GM19438 (cell line): ENCODE results near the gene BCAM.
"Not testable (repeated sequence)": the region's sequence is repeated elsewhere in the genome, so short reads cannot be mapped to it uniquely, and the experiment has no call there.

ENCODE experiments used
- ATAC-seq: cut with Tn5 transposase; IDR thresholded peaks from one replicate; pipeline ENCODE4 v1.9.1; 2021; ENCODE audit warnings: low read depth; ENCODE audit not compliant: unreplicated experiment

Gene BCAM

GRCh38 chr19:44847144-44848035 lies 38.5 kb downstream of the BCAM start:
- no peak for ATAC-seq

GRCh38 chr19:44848036-44848811 lies 39.3 kb downstream of the BCAM start:
- ATAC-seq, result no peak

GRCh38 chr19:44848812-44849447 lies 40.0 kb downstream of the BCAM start:
- ATAC-seq, result no peak

GRCh38 chr19:44850641-44851109 lies 41.8 kb downstream of the BCAM start:
- ATAC-seq, result no peak

GRCh38 chr19:44851427-44851826 lies 42.5 kb downstream of the BCAM start:
- ATAC-seq, result no peak

- ATAC-seq, result no peak
These were observed 46.7 kb downstream of the BCAM start for GRCh38 chr19:44855606-44856005.

GRCh38 chr19:44856421-44857083 lies 47.6 kb downstream of the BCAM start:
- ATAC-seq, result no peak

- no peak for ATAC-seq
These were observed 48.9 kb downstream of the BCAM start for GRCh38 chr19:44857837-44858236.

- ATAC-seq, result not testable (repeated sequence)
These were observed 52.7 kb downstream of the BCAM start for GRCh38 chr19:44861576-44861975.

GRCh38 chr19:44863990-44864389 lies 55.1 kb downstream of the BCAM start:
- no peak for ATAC-seq

- no peak for ATAC-seq
These were observed 56.4 kb downstream of the BCAM start for GRCh38 chr19:44865196-44865767.

- no peak for ATAC-seq
These were observed 57.8 kb downstream of the BCAM start for GRCh38 chr19:44866664-44867063.

GRCh38 chr19:44867578-44867977 lies 58.7 kb downstream of the BCAM start:
- ATAC-seq, result no peak

- no peak for ATAC-seq
These were observed 61.0 kb downstream of the BCAM start for GRCh38 chr19:44869733-44870470.
